ENCODE measurements around the gene MERTK. TPM values are rescaled to one million over a fixed set of nuclear protein-coding genes. Genes with fewer than 3 reads are reported as not detected.

The MERTK gene
- total RNA-seq, 6 experiments from 2014 or later, result 10.6 to 18.3 (median 13.1) TPM

DNA sequence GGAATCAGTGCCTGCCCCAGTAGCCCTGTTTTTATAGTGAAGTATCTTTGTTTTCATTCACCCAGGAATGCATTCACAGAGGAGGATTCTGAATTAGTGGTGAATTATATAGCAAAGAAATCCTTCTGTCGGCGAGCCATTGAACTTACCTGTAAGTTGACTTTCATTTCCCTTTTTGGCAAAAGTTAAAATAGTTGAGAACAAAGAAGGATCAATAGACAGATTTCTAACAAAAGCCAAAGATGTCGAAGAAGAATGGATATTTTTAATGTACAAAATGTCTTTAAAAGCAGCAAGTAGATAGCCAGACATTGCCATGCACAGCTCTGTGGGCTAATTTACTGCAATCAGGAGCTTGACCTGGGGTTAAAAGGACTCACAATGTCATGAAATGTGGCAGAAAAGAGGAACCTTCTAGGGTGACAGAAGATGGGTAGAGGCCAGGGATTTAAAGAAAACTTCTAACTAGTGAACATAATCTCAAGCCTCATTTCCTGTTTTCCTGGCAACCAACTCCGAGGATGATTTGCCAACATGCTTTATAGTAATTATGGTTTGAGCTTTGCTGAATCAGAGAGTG is 102.8 kb downstream of the MERTK start:
- no peaks in the 10 kb centered on the region for H3K9me3 ChIP-seq
- H3K27ac ChIP-seq, result no peak overlapping the region
- TF ChIP-seq, protein P1, sequence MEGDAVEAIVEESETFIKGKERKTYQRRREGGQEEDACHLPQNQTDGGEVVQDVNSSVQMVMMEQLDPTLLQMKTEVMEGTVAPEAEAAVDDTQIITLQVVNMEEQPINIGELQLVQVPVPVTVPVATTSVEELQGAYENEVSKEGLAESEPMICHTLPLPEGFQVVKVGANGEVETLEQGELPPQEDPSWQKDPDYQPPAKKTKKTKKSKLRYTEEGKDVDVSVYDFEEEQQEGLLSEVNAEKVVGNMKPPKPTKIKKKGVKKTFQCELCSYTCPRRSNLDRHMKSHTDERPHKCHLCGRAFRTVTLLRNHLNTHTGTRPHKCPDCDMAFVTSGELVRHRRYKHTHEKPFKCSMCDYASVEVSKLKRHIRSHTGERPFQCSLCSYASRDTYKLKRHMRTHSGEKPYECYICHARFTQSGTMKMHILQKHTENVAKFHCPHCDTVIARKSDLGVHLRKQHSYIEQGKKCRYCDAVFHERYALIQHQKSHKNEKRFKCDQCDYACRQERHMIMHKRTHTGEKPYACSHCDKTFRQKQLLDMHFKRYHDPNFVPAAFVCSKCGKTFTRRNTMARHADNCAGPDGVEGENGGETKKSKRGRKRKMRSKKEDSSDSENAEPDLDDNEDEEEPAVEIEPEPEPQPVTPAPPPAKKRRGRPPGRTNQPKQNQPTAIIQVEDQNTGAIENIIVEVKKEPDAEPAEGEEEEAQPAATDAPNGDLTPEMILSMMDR (IDR thresholded peaks at IDR 0.05), result no peak
- no peak for TF ChIP-seq POLR2A (IDR thresholded peaks at IDR 0.05)
- peak; percentile 47 to 66 (median 56) for ATAC-seq
- no peaks in the 10 kb centered on the region for H3K27me3 ChIP-seq
- no peaks in the 10 kb centered on the region for H3K4me1 ChIP-seq
- no peak for DNase-seq
- H3K36me3 ChIP-seq, result peaks cover 0 to 51% (median 10%) of the 10 kb centered on the region in 4 donors
- intact Hi-C loops (cut with DNase I), result no loop called here
- 64% methylated on average over 4 of the region's 4 CpGs for WGBS (ENCODE audit: insufficient coverage, low coverage, low lambda C conversion rate, missing lambda C conversion rate)
- no peak overlapping the region for H3K4me3 ChIP-seq

DNA sequence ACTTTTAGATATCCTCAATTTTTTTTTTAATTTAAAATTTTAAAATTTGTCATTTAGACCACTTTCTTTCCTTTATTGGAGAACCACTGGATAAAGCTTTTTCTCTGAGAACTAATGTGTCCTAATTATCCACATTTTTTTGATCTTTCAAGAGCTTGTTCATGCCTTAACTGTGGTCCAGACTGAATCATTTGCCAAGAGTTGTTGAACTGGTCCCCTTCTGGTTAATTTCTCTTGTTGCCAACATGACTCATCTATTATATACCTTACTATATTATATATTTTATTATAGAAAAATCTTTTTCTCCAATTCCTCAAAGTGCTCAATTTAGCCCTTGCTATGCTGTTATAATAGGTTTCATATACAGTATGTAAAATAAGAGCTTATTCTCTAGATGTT is 103.5 kb downstream of the MERTK start:
- Histone ChIP-seq H3K4me1 (no peaks in the 10 kb centered on the region), H3K36me3 (peaks cover 0 to 47% (median 10%) of the 10 kb centered on the region in 4 donors), H3K9me3 (no peaks in the 10 kb centered on the region), H3K27ac (no peak overlapping the region), H3K4me3 (no peak overlapping the region), H3K27me3 (no peaks in the 10 kb centered on the region)
- DNase-seq (no peak), ATAC-seq (no peak)
- TF ChIP-seq POLR2A (IDR thresholded peaks at IDR 0.05), result no peak
- TF ChIP-seq, protein P1 (IDR thresholded peaks at IDR 0.05), result no peak
- intact Hi-C loops (cut with DNase I), result no loop called here

GRCh38 chr2:112003576-112004252 is 105.3 kb downstream of the MERTK start:
- intact Hi-C loops (cut with DNase I), result no loop called here
- TF ChIP-seq, protein P1 (IDR thresholded peaks at IDR 0.05), result no peak
- TF ChIP-seq POLR2A (IDR thresholded peaks at IDR 0.05), result no peak
- no peak for DNase-seq
- peak in 1 of 4 donors; percentile 24 for ATAC-seq
- Histone ChIP-seq H3K4me3 (no peak overlapping the region), H3K27ac (no peak overlapping the region), H3K4me1 (no peaks in the 10 kb centered on the region), H3K9me3 (no peaks in the 10 kb centered on the region), H3K27me3 (no peaks in the 10 kb centered on the region), H3K36me3 (peaks cover 0 to 44% (median 3%) of the 10 kb centered on the region in 4 donors)
- 84% methylated on average over 5 of the region's 5 CpGs for WGBS (ENCODE audit: insufficient coverage, low coverage, low lambda C conversion rate, missing lambda C conversion rate)

GRCh38 chr2:112004253-112004645 is 105.8 kb downstream of the MERTK start:
- Histone ChIP-seq H3K4me1 (no peaks in the 10 kb centered on the region), H3K27ac (no peak overlapping the region), H3K4me3 (no peak overlapping the region), H3K27me3 (no peaks in the 10 kb centered on the region), H3K36me3 (peaks cover 0 to 46% (median 3%) of the 10 kb centered on the region in 4 donors), H3K9me3 (no peaks in the 10 kb centered on the region)
- intact Hi-C loops (cut with DNase I), result no loop called here
- no peak for TF ChIP-seq POLR2A (IDR thresholded peaks at IDR 0.05)
- TF ChIP-seq, protein P1 (IDR thresholded peaks at IDR 0.05), result no peak
- WGBS (ENCODE audit: insufficient coverage, low coverage, low lambda C conversion rate, missing lambda C conversion rate), result 55% methylated on average over 4 of the region's 5 CpGs
- DNase-seq, result peak in 2 of 3 donors; percentile 56 to 60
- peak; percentile 64 to 71 (median 69) for ATAC-seq

Data from right lobe of liver (tissue), 6 donors.